BLaER1 treated with 17β-estradiol and CSF1 and Interleukin-3, amounts not matched to agents 10 nM and 100 nM (cell line): ENCODE data around the gene SPATA33.

Experiments
- H3K27ac ChIP-seq, 11 experiments: shearing (Covaris generic); formaldehyde crosslinking; 2 replicates each; pipeline ENCODE4 v1.8.1; 2022
- H3K27me3 ChIP-seq, 11 experiments: shearing (Covaris generic); formaldehyde crosslinking; 2 replicates each; pipeline ENCODE4 v1.8.1; 2022
- H3K36me3 ChIP-seq, 11 experiments: shearing (Covaris generic); formaldehyde crosslinking; 2 replicates each; pipeline ENCODE4 v1.8.1; 2022
- H3K4me1 ChIP-seq, 10 experiments: shearing (Covaris generic); formaldehyde crosslinking; 2 replicates each; pipeline ENCODE4 v1.8.1; 2022
- H3K4me2 ChIP-seq, 11 experiments: shearing (Covaris generic); formaldehyde crosslinking; 2 replicates each; pipeline ENCODE4 v1.8.1; 2022
- H3K4me3 ChIP-seq, 10 experiments: shearing (Covaris generic); formaldehyde crosslinking; 2 replicates each; pipeline ENCODE4 v1.8.1; 2022
- H3K9ac ChIP-seq, 11 experiments: shearing (Covaris generic); formaldehyde crosslinking; 2 replicates each; pipeline ENCODE4 v1.8.1; 2022
- H3K9me3 ChIP-seq, 11 experiments: shearing (Covaris generic); formaldehyde crosslinking; replicated peaks in 1 of 11; 2 replicates each; pipeline ENCODE4 v1.8.1; 2022
- H4K20me1 ChIP-seq, 11 experiments: shearing (Covaris generic); formaldehyde crosslinking; 2 replicates each; pipeline ENCODE4 v1.8.1; 2022
- Cebpa-rat ChIP-seq, 11 experiments: shearing (Covaris generic); IDR thresholded peaks; 2 replicates each; pipeline ENCODE4 v1.8.1; 2022

The SPATA33 gene

DNA sequence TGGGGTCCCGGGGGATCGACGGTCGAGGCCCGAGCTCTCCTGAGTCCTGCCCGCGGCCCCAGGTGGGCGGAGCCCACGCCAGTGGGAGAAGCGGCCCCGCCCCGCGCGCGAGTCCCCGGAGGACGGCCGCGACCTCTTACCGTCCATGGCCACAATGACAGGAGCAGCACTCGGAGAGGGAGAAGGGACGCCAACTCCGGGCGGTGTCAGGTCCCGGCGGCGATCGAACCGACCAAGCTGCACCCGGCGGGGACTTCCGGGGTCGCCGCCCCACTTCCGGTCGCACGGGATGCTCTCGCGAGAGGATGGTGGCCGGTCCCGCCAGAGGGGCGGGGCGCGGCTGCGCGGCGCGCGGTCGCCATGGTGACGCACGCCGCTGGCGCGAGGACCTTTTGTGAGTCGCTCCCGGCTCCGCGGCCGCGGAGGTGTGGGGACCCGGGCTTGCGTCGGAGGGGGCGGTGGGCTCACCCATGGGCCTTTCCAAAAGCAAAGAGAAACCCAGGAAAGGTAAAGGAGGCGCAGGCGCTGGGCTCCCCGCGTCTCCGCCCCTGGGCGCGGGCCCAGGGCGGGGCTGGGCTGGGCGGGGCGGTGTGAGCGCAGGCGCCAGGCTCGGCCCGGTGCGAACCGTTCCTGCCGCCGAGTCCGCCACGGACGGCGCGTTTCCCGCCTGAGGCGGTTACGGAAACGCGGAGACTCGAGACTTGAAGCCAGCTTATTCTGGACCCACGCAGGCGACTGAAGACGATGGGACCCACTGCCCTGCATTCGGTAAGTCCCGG is at the start of gene SPATA33, which contains the start of gene CHMP1A:
SPATA33 (plus strand) TSS at position 395 of the 779 bp plus-strand sequence; CDS start at position 471, 76 bp downstream.
CHMP1A (minus strand) TSS at position 267 of the 779 bp plus-strand sequence; CDS start at position 147, 120 bp downstream.
- no peak for TF ChIP-seq Cebpa-rat (IDR thresholded peaks at IDR 0.05)
- H3K4me1 ChIP-seq: peaks cover 29 to 48% (median 37%) of the 10 kb centered on the region in 10 experiments
- peak within 1 kb of the TSS; percentile 77 to 99 (median 93) for H3K4me3 ChIP-seq
- peak within 1 kb of the TSS; percentile 85 to 94 (median 89) for H3K27ac ChIP-seq
- H3K36me3 ChIP-seq: peaks cover 22 to 54% (median 46%) of the 10 kb centered on the region in 11 experiments
- H4K20me1 ChIP-seq: peaks cover 25 to 66% (median 37%) of the 10 kb centered on the region in 11 experiments; a peak in 21 of 22 replicates
- peak within 1 kb of the TSS; percentile 90 to 99 (median 95) for H3K9ac ChIP-seq
- H3K4me2 ChIP-seq: peak within 1 kb of the TSS; percentile 87 to 99 (median 96)
- no peaks in the 10 kb centered on the region for H3K27me3 ChIP-seq
- H3K9me3 ChIP-seq: no peaks in the 10 kb centered on the region

DNA sequence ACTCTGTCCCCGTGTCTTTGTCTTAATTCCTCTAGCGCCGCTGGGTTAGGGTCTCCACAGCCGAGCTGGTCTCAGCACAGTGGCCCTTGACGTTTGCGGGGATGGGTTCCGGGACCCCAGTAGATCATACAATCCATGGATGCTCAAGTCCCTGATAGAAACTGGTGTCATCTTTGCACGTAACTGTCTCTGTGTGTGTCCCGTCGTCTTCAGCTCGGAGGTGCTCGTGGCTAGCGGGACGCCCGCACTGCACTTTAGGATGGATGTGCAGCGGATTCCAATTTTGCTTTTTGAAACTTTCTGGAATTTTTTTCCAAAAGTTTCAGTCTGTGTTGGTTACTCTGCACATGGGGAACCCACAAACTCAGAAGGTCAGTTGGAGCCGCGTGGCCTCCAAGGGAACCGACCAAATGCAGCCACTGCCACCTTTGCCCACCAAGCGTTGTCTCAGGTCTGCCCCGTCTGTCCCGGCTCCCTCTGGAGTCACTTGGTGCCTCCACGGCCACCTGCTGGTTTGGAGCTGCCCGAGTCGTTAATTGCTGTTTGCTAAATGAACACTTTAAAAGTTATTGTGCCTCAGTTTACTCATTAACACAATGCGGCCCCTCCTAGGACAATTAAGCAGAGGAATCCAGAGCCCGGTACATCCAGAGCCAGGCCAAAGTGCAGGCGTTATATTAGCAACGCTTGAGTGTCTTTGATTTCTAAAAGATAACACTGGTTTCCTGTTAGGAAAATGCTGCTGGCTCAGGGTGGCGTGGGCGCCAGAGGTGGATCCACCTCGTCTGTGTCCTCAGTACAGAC is 49.5 kb upstream of the SPATA33 start:
- Histone ChIP-seq H3K4me3 (peak overlapping the region in 2 of 10 experiments; percentile 6 to 40; a peak in 2 of 20 replicates), H3K36me3 (no peaks in the 10 kb centered on the region), H4K20me1 (peaks cover 0 to 5% (median 0%) of the 10 kb centered on the region in 11 experiments; a peak in 2 of 22 replicates), H3K27ac (peak overlapping the region in 5 of 11 experiments; percentile 16 to 57 (median 33); a peak in 8 of 22 replicates), H3K9ac (peak overlapping the region in 8 of 11 experiments; percentile 13 to 56 (median 36); a peak in 11 of 22 replicates), H3K27me3 (peaks cover 0 to 37% (median 0%) of the 10 kb centered on the region in 11 experiments; a peak in 7 of 22 replicates), H3K4me1 (peaks cover 28 to 88% (median 63%) of the 10 kb centered on the region in 10 experiments), H3K9me3 (no peaks in the 10 kb centered on the region), H3K4me2 (peak overlapping the region; percentile 27 to 93 (median 82))
- TF ChIP-seq Cebpa-rat (IDR thresholded peaks at IDR 0.05): no peak

DNA sequence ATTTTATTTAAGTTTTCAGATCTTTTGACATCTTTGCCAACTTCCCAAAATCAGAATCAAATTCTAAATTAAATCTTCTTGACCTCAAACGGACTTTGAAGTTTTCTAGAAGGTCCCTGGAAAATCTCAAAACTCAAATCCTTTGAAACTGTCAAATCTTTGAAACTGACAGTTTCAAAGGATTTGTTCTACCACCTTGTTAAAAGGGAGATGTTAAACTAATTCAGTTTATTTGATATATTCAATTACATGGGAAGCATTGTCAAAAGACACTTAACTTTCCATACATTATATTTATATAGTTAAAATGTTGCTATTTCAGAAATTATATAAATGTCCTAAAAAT is 47.6 kb upstream of the SPATA33 start:
- no peaks in the 10 kb centered on the region for H3K36me3 ChIP-seq
- H3K27ac ChIP-seq: 0 out of 22 replicates have a peak overlapping the region, but pooled peaks of 1 of the 11 experiments have one; percentile 17
- H4K20me1 ChIP-seq: peaks cover 0 to 6% (median 0%) of the 10 kb centered on the region in 11 experiments; a peak in 3 of 22 replicates
- peak overlapping the region in 3 of 11 experiments; percentile 31 to 88 (median 87); a peak in 6 of 22 replicates for H3K4me2 ChIP-seq
- no peaks in the 10 kb centered on the region for H3K9me3 ChIP-seq
- no peak overlapping the region for H3K4me3 ChIP-seq
- TF ChIP-seq Cebpa-rat (IDR thresholded peaks at IDR 0.05): no peak
- H3K27me3 ChIP-seq: peaks cover 0 to 51% (median 0%) of the 10 kb centered on the region in 11 experiments; a peak in 7 of 22 replicates
- no peak overlapping the region for H3K9ac ChIP-seq
- H3K4me1 ChIP-seq: peaks cover 37 to 100% (median 75%) of the 10 kb centered on the region in 10 experiments

DNA sequence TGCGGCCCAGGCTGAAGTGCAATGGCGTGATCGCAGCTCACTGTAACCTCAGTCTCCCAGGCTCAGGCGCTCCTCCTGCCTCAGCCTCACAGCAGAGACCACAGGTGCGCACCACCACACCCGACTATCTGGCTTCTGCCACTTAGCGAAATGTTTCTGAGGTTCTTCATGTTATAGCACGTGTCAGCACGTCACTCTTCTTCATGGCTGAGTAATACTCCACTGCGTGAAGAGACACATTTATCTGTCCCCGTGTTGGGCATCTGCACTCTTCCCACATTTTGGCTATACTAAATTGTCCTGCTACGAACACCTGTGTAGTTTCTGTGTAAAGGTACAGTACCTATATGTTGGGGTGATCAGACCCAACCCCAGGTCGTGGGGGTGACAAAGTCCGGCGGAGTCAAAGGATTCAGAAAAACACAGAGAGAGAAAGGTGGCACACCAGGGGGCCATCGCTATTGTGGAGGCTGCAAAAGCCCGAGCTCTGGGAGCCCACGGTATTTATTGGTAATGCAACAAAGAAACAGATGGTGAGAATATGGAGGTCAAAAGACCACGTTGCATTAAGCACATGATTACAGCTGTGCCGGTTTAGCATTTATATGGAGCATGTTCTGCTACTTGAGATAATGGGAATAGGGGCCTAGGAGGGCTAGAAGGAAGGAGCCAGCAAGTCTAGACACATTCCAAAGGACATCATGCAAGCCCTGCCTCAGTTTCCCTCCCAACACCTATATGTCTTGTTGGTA is 45.0 kb upstream of the SPATA33 start:
- peak overlapping the region in 2 of 10 experiments; percentile 55 to 59; a peak in 3 of 20 replicates for H3K4me3 ChIP-seq
- H4K20me1 ChIP-seq: peaks cover 0 to 10% (median 0%) of the 10 kb centered on the region in 11 experiments; a peak in 2 of 22 replicates
- H3K36me3 ChIP-seq: no peaks in the 10 kb centered on the region
- no peaks in the 10 kb centered on the region for H3K9me3 ChIP-seq
- peaks cover 30 to 100% (median 75%) of the 10 kb centered on the region in 10 experiments for H3K4me1 ChIP-seq
- peak overlapping the region in 2 of 11 experiments; percentile 69 to 73; a peak in 2 of 22 replicates for H3K9ac ChIP-seq
- TF ChIP-seq Cebpa-rat (IDR thresholded peaks at IDR 0.05): no peak
- H3K27me3 ChIP-seq: peaks cover 0 to 41% (median 0%) of the 10 kb centered on the region in 11 experiments; a peak in 7 of 22 replicates
- peak overlapping the region in 5 of 11 experiments; percentile 9 to 71 (median 60); a peak in 7 of 22 replicates for H3K27ac ChIP-seq
- H3K4me2 ChIP-seq: peak overlapping the region; percentile 73 to 98 (median 87)

DNA sequence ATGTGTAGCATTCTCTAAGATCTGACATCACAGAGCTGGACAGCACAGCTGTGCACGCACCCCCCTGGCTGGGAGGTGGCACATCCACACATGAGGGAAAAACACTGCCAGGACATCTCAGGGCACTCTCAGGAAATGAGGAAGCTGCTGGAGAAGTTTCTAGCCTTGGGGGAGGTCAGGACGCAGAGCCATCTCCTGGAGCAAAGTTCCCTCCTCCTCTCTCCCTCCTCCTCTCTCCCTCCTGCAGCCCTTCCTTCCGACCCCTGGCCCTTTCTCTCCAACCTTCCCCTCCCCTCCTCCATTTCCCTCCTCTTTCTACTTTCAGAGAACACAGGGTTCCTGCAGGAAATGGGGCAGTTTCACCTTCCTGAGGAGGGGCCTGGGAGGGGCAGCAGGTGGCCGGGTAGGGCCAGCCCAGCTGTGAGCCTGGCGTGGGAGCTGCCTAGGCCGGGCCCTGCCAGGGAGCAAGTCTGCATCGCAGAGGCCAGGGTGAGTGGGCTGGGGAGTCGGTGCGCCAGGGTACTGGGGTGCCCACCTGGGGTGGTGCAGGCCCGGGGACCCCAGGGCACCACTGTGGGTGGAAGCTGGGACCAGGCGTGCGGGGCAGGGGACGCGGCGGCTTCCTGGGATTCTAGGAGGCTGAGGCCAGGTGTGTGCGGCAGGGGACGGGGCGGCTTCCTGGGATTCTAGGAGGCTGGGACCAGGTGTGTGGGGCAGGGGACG is 44.2 kb upstream of the SPATA33 start, which contains the start of gene DPEP1:
DPEP1 (plus strand) TSS at position 412 of the 723 bp plus-strand sequence. CDS start 16,769 bp downstream, outside the sequence.
- Histone ChIP-seq H3K36me3 (no peaks in the 10 kb centered on the region), H3K27ac (peak within 1 kb of the TSS in 7 of 11 experiments; percentile 8 to 71 (median 51); a peak in 10 of 22 replicates), H3K4me3 (peak within 1 kb of the TSS in 5 of 10 experiments; percentile 1 to 59 (median 52); a peak in 8 of 20 replicates), H3K9ac (peak within 1 kb of the TSS in 7 of 11 experiments; percentile 0 to 73 (median 62); a peak in 10 of 22 replicates), H3K27me3 (peaks cover 0 to 33% (median 0%) of the 10 kb centered on the region in 11 experiments; a peak in 6 of 22 replicates), H4K20me1 (peaks cover 0 to 7% (median 0%) of the 10 kb centered on the region in 11 experiments; a peak in 3 of 22 replicates), H3K4me1 (peaks cover 26 to 100% (median 75%) of the 10 kb centered on the region in 10 experiments), H3K4me2 (peak within 1 kb of the TSS; percentile 73 to 98 (median 87)), H3K9me3 (no peaks in the 10 kb centered on the region)
- TF ChIP-seq Cebpa-rat (IDR thresholded peaks at IDR 0.05): no peak

DNA sequence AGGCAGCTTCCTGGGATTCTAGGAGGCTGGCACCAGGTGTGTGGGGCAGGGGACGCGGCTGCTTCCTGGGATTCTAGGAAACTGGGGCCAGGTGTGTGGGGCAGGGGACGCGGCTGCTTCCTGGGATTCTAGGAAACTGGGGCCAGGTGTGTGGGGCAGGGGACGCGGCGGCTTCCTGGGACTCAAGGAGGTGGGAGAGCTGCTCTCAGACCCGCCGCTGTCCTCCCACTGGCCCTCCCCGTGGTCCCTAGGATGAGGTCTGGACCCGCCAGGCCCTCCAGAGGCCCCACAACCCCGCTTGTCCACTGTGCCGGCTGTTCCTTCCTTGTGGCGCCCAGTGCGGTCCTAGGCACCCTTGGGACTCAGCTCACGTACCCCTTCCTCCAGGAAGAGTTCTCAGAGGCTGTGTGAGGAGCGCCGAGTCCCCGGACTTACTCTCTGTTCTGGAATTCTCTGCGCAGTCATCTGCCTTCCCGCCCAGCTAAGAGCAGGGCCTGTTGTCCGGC is 43.6 kb upstream of the SPATA33 start:
- peaks cover 0 to 27% (median 0%) of the 10 kb centered on the region in 11 experiments; a peak in 6 of 22 replicates for H3K27me3 ChIP-seq
- H3K27ac ChIP-seq: peak overlapping the region in 5 of 11 experiments; percentile 9 to 71 (median 60); a peak in 9 of 22 replicates
- H3K4me1 ChIP-seq: peaks cover 27 to 96% (median 72%) of the 10 kb centered on the region in 10 experiments
- peak overlapping the region in 5 of 10 experiments; percentile 1 to 59 (median 52); a peak in 6 of 20 replicates for H3K4me3 ChIP-seq
- peak overlapping the region; percentile 73 to 98 (median 87); a peak in 20 of 22 replicates for H3K4me2 ChIP-seq
- no peak for TF ChIP-seq Cebpa-rat (IDR thresholded peaks at IDR 0.05)
- peak overlapping the region in 5 of 11 experiments; percentile 39 to 73 (median 68); a peak in 9 of 22 replicates for H3K9ac ChIP-seq
- no peaks in the 10 kb centered on the region for H3K36me3 ChIP-seq
- no peaks in the 10 kb centered on the region for H3K9me3 ChIP-seq
- peaks cover 0 to 10% (median 0%) of the 10 kb centered on the region in 11 experiments; a peak in 3 of 22 replicates for H4K20me1 ChIP-seq
